Psoas muscle (tissue), 8 donors: ENCODE measurements around the gene RPS6KB1. TPM values are rescaled to one million over a fixed set of nuclear protein-coding genes. Genes with fewer than 3 reads are reported as not detected.

Source experiments
- ATAC-seq, 4 donors: fragments of 200-7000 bp; cut with Tn5 transposase; one replicate each; pipeline ENCODE4 v1.9.1; 2020; ENCODE audit warnings: moderate library complexity in 3 of 4, mild to moderate bottlenecking in 2 of 4
- DNase-seq, 2 donors: peaks; one replicate each; pipeline ENCODE4 v3.0.0-alpha.2; 2020
- H3K27ac ChIP-seq: fragments of 200-600 bp; one replicate; pipeline ENCODE4 v1.8.0; 2022
- H3K27me3 ChIP-seq, 3 donors: fragments of 200-600 bp in 1 of 3; one replicate each; pipeline versions ENCODE4 v1.6.1 to v1.8.0; 2013 to 2022; ENCODE audit warnings: low read length in 2 of 3, mild to moderate bottlenecking in 2 of 3, moderate library complexity in 1 of 3; ENCODE audit not compliant: insufficient read depth in 3 of 3
- H3K36me3 ChIP-seq, 2 donors: fragments of 200-600 bp in 1 of 2; one replicate each; pipeline versions ENCODE4 v1.6.1 to v1.8.0; 2013 to 2022; ENCODE audit warnings: low read depth in 1 of 2, mild to moderate bottlenecking in 1 of 2, moderate library complexity in 1 of 2; ENCODE audit not compliant: insufficient read depth in 1 of 2
- H3K4me1 ChIP-seq: fragments of 200-600 bp; one replicate; pipeline ENCODE4 v1.8.0; 2022
- H3K4me3 ChIP-seq: fragments of 200-600 bp; one replicate; pipeline ENCODE4 v1.8.0; 2022; ENCODE audit warnings: mild to moderate bottlenecking
- H3K9me3 ChIP-seq: fragments of 200-600 bp; one replicate; pipeline ENCODE4 v1.8.0; 2022
- WGBS, 3 donors: extraction: QIAGEN DNeasy Blood & Tissue Kit; methylation state at CpG; one replicate each; pipeline versions ENCODE4 v1.1.6 to v1.1.7; 2013; 5-methylcytosine and 5-hydroxymethylcytosine counted together
- intact Hi-C, 2 donors: fragments of 100-400 bp; cut with DNase I; formaldehyde crosslinking; loops; one replicate each; pipeline versions ENCODE4 v1.11.0 to v1.14.2; 2022
- polyA plus RNA-seq, 3 donors: library from polyadenylated mRNA; stranded (reverse); fragments of 200-250 nt; gene quantifications; one replicate each; pipeline ENCODE4 v1.2.3, GENCODE V29; 2013
- total RNA-seq, 4 donors: library from RNA; stranded (reverse); fragmentation: NEBNext Ultra II Directional in 2 of 4; extraction: Animal tissue kit (Norgen Biotek cat#: 25700) in 2 of 4; gene quantifications; one replicate each; pipeline versions ENCODE4 v1.2.1 to v1.2.4, GENCODE V29; 2021 to 2023
- TF ChIP-seq, protein P1 (sequence below): fragments of 200-600 bp; IDR thresholded peaks from one replicate; pipeline ENCODE4 v1.8.0; 2022; ENCODE audit warnings: antibody characterized with exemption
- donor health status: healthy with polysubstance abuse.
- donor health status: DM: no; HTN: no; CAD: no; lungs with moderate emphysema.
- donor health status: Bipolar disorder and iron deficiency.
- donor health status: healthy.
- donor health status: DM: yes; HTN: yes; CAD: no.
- donor health status: DM: no; HTN: no; CAD: no.
- donor health status: DM: no; HTN: no; CAD: no.
- donor health status: DM: yes; HTN: yes; CAD: no.

The RPS6KB1 gene
- total and polyA plus RNA-seq, 7 donors = 10.6 to 56.0 (median 35.8) TPM

DNA sequence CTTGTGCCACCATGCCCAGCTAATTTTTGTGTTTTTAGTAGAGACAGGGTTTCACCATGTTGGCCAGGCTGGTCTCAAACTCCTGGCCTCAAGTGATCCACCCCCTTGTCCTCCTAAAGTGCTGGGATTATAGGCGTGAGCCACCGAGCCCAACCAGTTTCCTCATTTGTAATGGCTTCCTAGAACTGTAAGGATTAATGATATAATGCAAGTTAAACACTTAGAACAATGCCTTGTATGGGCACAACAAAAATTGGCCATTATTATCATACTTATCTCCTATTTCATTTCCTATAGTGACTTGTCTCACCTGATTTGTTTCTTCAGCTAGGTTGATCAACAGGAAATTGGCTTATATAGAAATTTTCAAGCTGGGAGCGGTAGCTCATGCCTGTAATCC is 14.3 kb upstream of the RPS6KB1 start:
- Histone ChIP-seq H3K27me3 (no peaks in the 10 kb centered on the region), H3K9me3 (no peaks in the 10 kb centered on the region), H3K27ac (no peak overlapping the region), H3K36me3 (peaks cover 0 to 96% of the 10 kb centered on the region in 2 donors), H3K4me3 (no peak overlapping the region), H3K4me1 (no peaks in the 10 kb centered on the region)
- 91 to 96% (median 92%) methylated on average over 3 of the region's 3 CpGs for WGBS, 3 donors
- TF ChIP-seq, protein P1, sequence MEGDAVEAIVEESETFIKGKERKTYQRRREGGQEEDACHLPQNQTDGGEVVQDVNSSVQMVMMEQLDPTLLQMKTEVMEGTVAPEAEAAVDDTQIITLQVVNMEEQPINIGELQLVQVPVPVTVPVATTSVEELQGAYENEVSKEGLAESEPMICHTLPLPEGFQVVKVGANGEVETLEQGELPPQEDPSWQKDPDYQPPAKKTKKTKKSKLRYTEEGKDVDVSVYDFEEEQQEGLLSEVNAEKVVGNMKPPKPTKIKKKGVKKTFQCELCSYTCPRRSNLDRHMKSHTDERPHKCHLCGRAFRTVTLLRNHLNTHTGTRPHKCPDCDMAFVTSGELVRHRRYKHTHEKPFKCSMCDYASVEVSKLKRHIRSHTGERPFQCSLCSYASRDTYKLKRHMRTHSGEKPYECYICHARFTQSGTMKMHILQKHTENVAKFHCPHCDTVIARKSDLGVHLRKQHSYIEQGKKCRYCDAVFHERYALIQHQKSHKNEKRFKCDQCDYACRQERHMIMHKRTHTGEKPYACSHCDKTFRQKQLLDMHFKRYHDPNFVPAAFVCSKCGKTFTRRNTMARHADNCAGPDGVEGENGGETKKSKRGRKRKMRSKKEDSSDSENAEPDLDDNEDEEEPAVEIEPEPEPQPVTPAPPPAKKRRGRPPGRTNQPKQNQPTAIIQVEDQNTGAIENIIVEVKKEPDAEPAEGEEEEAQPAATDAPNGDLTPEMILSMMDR = no peak
- intact Hi-C loops = no loop called here
- DNase-seq = no peak
- ATAC-seq = no peak

- no peak for DNase-seq
- ATAC-seq = no peak
- intact Hi-C loops = no loop called here
Measured at GRCh38 chr17:59884861-59885260, 8.1 kb upstream of the RPS6KB1 start.

DNA sequence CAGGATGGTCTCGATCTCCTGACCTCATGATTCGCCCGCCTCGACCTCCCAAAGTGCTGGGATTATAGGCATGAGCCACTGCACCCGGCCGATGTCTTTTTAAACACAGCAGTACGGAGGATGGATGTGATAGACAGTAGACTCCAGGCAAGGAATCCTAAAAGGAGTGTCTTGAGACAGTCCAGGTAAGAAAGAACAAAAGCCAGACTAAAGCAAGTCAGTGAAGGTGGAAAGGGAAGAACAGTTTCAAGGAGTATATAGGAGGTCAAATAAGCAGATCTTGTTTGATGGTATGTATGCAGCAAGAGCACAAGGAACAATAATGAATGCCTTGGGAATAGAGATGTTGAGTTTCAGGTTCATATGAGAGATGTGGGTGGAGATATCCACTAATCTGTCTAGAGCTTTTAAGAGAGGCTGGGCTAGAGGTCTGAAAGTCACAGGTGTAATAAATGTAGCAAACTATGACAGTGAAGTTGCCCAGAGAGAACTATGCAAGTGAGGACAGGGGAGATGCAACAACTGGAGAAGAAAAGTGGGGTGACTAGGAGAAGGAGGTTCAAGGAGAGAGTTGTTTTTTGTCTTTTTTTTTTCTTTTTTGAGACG is 4.7 kb upstream of the RPS6KB1 start:
- TF ChIP-seq, protein P1 = no peak
- ATAC-seq (no peak), DNase-seq (no peak)
- intact Hi-C loops = no loop called here
- H3K27ac ChIP-seq = no peak overlapping the region
- no peaks in the 10 kb centered on the region for H3K27me3 ChIP-seq
- 94 to 100% (median 94%) methylated on average over 8 of the region's 8 CpGs for WGBS, 3 donors
- peaks cover 13% of the 10 kb centered on the region for H3K4me1 ChIP-seq
- no peak overlapping the region for H3K4me3 ChIP-seq
- peaks cover 0 to 65% of the 10 kb centered on the region in 2 donors for H3K36me3 ChIP-seq
- H3K9me3 ChIP-seq = no peaks in the 10 kb centered on the region

More at GRCh38 chr17:59884861-59885260, 8.1 kb upstream of the RPS6KB1 start:
- Histone ChIP-seq H3K27ac (no peak overlapping the region), H3K9me3 (no peaks in the 10 kb centered on the region), H3K4me3 (no peak overlapping the region), H3K27me3 (no peaks in the 10 kb centered on the region), H3K36me3 (peaks cover 0 to 83% of the 10 kb centered on the region in 2 donors), H3K4me1 (no peaks in the 10 kb centered on the region)
- TF ChIP-seq, protein P1 = no peak
- WGBS, 3 donors = 93 to 94% (median 93%) methylated on average over 9 of the region's 9 CpGs

- TF ChIP-seq, protein P1 = no peak
- H3K27me3 ChIP-seq = no peaks in the 10 kb centered on the region
- no peak for DNase-seq
- ATAC-seq = no peak
- no peak overlapping the region for H3K27ac ChIP-seq
- intact Hi-C loops = no loop called here
- no peaks in the 10 kb centered on the region for H3K9me3 ChIP-seq
- 96 to 99% (median 97%) methylated on average over 2 of the region's 2 CpGs for WGBS, 3 donors
- peaks cover 0 to 40% of the 10 kb centered on the region in 2 donors for H3K36me3 ChIP-seq
- peaks cover 21% of the 10 kb centered on the region for H3K4me1 ChIP-seq
- H3K4me3 ChIP-seq = no peak overlapping the region
Measured at GRCh38 chr17:59890720-59891119, 2.2 kb upstream of the RPS6KB1 start.
